Endothelial cell of umbilical vein (primary cell): ENCODE data around the gene OR5L1. TPM values are rescaled to one million over a fixed set of nuclear protein-coding genes. Genes with fewer than 3 reads are reported as not detected.

Experiments
- BruUV-seq: library from RNA; stranded (reverse); fragments of 400-500 nt; replicated peaks from 2 replicates; lab custom pipeline; 2021; lab: Mats Ljungman, UMichigan
- CTCF ChIA-PET: fragments of 300-600, 350-600 bp; sonication (Branson Sonifier 250); formaldehyde crosslinking; loops from one replicate; lab custom pipeline; 2021; ENCODE audit warnings: antibody characterized with exemption, inconsistent platforms; lab: Charles Lee
- POLR2A ChIA-PET: fragments of 300-600, 350-600 bp; sonication (Branson Sonifier 250); formaldehyde crosslinking; loops from one replicate; lab custom pipeline; 2021; ENCODE audit warnings: antibody characterized with exemption, inconsistent platforms; lab: Charles Lee
- DNase-seq: peaks from one replicate; pipeline ENCODE4 v3.0.0-alpha.2; 2011; ENCODE audit warnings: low read depth, low spot score
- FAIRE-seq: peaks from 2 replicates; lab custom pipeline; 2011; peaks lifted over from hg19 to GRCh38; lab: Jason Lieb, UNC
- H2AFZ ChIP-seq: 2 replicates; pipeline ENCODE4 v1.6.0; 2012; ENCODE audit warnings: low read depth, low read length, control low read depth, inconsistent platforms
- H3K27ac ChIP-seq: 2 replicates; pipeline ENCODE4 v1.5.1; 2011; ENCODE audit warnings: low read depth, mild to moderate bottlenecking, control low read depth, low read length, moderate library complexity; ENCODE audit not compliant: insufficient read depth
- H3K27me3 ChIP-seq, 2 experiments: 2 replicates each; pipeline versions ENCODE4 v1.6.0 to v1.6.1; 2011; ENCODE audit warnings: low read length in 2 of 2, mixed read lengths in 1 of 2; ENCODE audit not compliant: control insufficient read depth in 2 of 2, insufficient read depth in 2 of 2
- H3K36me3 ChIP-seq, 2 experiments: 2 replicates in 1 of 2; 3 replicates in 1 of 2; pipeline ENCODE4 v1.5.1; 2011; ENCODE audit warnings: low read length in 2 of 2, mild to moderate bottlenecking in 1 of 2, moderate library complexity in 1 of 2; ENCODE audit not compliant: control insufficient read depth in 2 of 2, insufficient read depth in 2 of 2; ENCODE audit errors: extremely low read depth in 1 of 2
- H3K4me1 ChIP-seq: 3 replicates; pipeline ENCODE4 v1.5.1; 2011; ENCODE audit warnings: mild to moderate bottlenecking, low read length; ENCODE audit not compliant: control insufficient read depth, insufficient read depth; ENCODE audit errors: extremely low read depth
- H3K4me2 ChIP-seq: 2 replicates; pipeline ENCODE4 v1.6.1; 2011; ENCODE audit warnings: low read length, control low read depth, mixed read lengths; ENCODE audit not compliant: insufficient read depth
- H3K4me3 ChIP-seq, 3 experiments: fragments of 200-600 bp in 1 of 3; sonication (generic), shearing (Covaris generic) in 1 of 3; replicated peaks in 1 of 3; 2 replicates each; pipeline ENCODE4 v1.5.1; 2011 to 2016; ENCODE audit warnings: control low read depth in 3 of 3, low read length in 3 of 3, mild to moderate bottlenecking in 2 of 3, inconsistent platforms in 1 of 3, low read depth in 1 of 3, moderate library complexity in 1 of 3; ENCODE audit not compliant: insufficient read depth in 1 of 3
- H3K79me2 ChIP-seq: 2 replicates; pipeline ENCODE4 v1.6.0; 2012; ENCODE audit warnings: low read length, inconsistent platforms; ENCODE audit not compliant: control insufficient read depth, insufficient read depth
- H3K9ac ChIP-seq: replicated peaks from 2 replicates; pipeline ENCODE3; 2011; ENCODE audit warnings: low read length, control low read depth; ENCODE audit not compliant: insufficient read depth; ENCODE audit errors: extremely low read depth
- H3K9me1 ChIP-seq: replicated peaks from 3 replicates; pipeline ENCODE4 v1.6.0; 2011; ENCODE audit warnings: mild to moderate bottlenecking, low read length; ENCODE audit not compliant: control insufficient read depth, insufficient read depth; ENCODE audit errors: extremely low read depth
- H3K9me3 ChIP-seq: replicated peaks from 2 replicates; pipeline ENCODE4 v1.5.1; 2012; ENCODE audit warnings: low read length, inconsistent platforms; ENCODE audit not compliant: control insufficient read depth, insufficient read depth
- H4K20me1 ChIP-seq: replicated peaks from 2 replicates; pipeline ENCODE3; 2011; ENCODE audit warnings: mild to moderate bottlenecking, low read length; ENCODE audit not compliant: control insufficient read depth, insufficient read depth; ENCODE audit errors: extremely low read depth
- EZH2 ChIP-seq: IDR thresholded peaks from 2 replicates; pipeline ENCODE4 v1.6.1; 2012; ENCODE audit warnings: borderline replicate concordance, low read depth, mild to moderate bottlenecking, moderate library complexity, low read length, inconsistent platforms; ENCODE audit not compliant: severe bottlenecking
- FOS ChIP-seq: IDR thresholded peaks from 2 replicates; pipeline ENCODE4 v1.6.1; 2011; ENCODE audit warnings: mild to moderate bottlenecking, low read length, moderate library complexity, borderline replicate concordance; ENCODE audit not compliant: insufficient read depth
- GATA2 ChIP-seq: IDR thresholded peaks from 2 replicates; pipeline ENCODE4 v1.7.0; 2011; ENCODE audit warnings: low read depth, mild to moderate bottlenecking, moderate library complexity, mixed read lengths, low read length; ENCODE audit not compliant: insufficient read length, insufficient read depth
- JUN ChIP-seq: IDR thresholded peaks from 2 replicates; pipeline ENCODE4 v1.6.1; 2011; ENCODE audit warnings: borderline replicate concordance, low read depth; ENCODE audit not compliant: insufficient read length, insufficient read depth
- MYC ChIP-seq: IDR thresholded peaks from one replicate; pipeline ENCODE4 v1.6.1; 2011; ENCODE audit warnings: mild to moderate bottlenecking, low read depth, low read length
- POLR2A ChIP-seq: IDR thresholded peaks from 2 replicates; pipeline ENCODE4 v1.6.1; 2012; ENCODE audit warnings: low read depth, mild to moderate bottlenecking, control low read depth, low read length
- POLR2AphosphoS5 ChIP-seq: IDR thresholded peaks from 2 replicates; pipeline ENCODE4 v1.6.1; 2012; ENCODE audit warnings: low read depth, mild to moderate bottlenecking, control low read depth, low read length, moderate library complexity; ENCODE audit not compliant: insufficient read depth
- dilution Hi-C: fragments of 300-500 bp; cut with MboI; formaldehyde crosslinking; loops from one replicate; pipeline ENCODE4 v1.15.0; 2019; ENCODE audit warnings: low sequenced_read_pairs; ENCODE audit not compliant: extremely low pct_ligation_motif_present
- intact Hi-C: fragments of 100-400 bp; cut with micrococcal nuclease; formaldehyde crosslinking; loops from one replicate; pipeline ENCODE4 v1.10.0; 2022
- polyA plus RNA-seq, 4 experiments: library from polyadenylated mRNA; depleted of rRNA in 3 of 4; stranded (reverse) in 3 of 4; unstranded in 1 of 4; fragments of >200 nt; gene quantifications; 2 replicates each; pipeline versions ENCODE4 v1.2.1 to v1.2.3, GENCODE V29; 2011 to 2012; ENCODE audit warnings: missing spikeins in 1 of 4
- total RNA-seq: library from RNA; stranded (reverse); gene quantifications from 2 replicates; pipeline ENCODE4 v1.2.3, GENCODE V29; 2021
- TF ChIP-seq, protein P1 (sequence below), 2 donors: IDR thresholded peaks; 1 replicate in 1 of 2; 2 replicates in 1 of 2; pipeline ENCODE4 v1.5.1; 2011; ENCODE audit warnings: low read length in 2 of 2, mild to moderate bottlenecking in 2 of 2, moderate library complexity in 2 of 2, control low read depth in 1 of 2, inconsistent platforms in 1 of 2, low read depth in 1 of 2; ENCODE audit not compliant: insufficient read depth in 1 of 2; ENCODE audit errors: extremely low read depth in 1 of 2
- TF ChIP-seq, protein P2 (sequence below): IDR thresholded peaks from 2 replicates; pipeline ENCODE4 v1.6.1; 2011; ENCODE audit not compliant: insufficient read depth, insufficient read length

Gene OR5L1
- total and polyA plus RNA-seq, 2 donors (not counting 3 experiments of a cell fraction or from before 2014, with no cell fraction given) = not detected

DNA sequence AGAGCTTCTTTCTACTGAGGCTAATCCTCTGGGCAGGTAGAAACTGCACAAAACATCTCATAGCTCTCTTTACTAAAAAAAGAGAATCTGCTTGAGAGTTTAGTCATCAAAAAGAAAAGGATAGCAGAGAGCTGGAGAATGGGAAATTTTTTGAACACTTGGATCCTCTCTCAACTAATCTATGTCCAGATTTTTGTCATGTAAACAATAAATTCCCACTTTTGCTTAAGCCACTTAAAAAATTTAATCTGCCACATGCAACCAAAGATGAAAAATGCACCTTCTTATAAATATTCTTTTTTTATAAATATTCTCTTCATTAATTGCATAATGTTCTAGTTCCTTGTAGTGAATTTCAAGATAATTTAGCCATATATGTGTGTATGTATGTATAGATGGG lies 37.9 kb downstream of the OR5L1 start:
- POLR2A ChIA-PET = no interaction called here
- dilution Hi-C loops = no loop called here
- no TSS peak for BruUV-seq
- intact Hi-C loops = no loop called here
- CTCF ChIA-PET = no interaction called here
- Histone ChIP-seq H3K27me3 (no peaks in the 10 kb centered on the region), H3K4me3 (no peak overlapping the region), H3K9me3 (no peaks in the 10 kb centered on the region), H3K27ac (no peak overlapping the region), H3K36me3 (no peaks in the 10 kb centered on the region), H3K4me2 (no peak overlapping the region), H3K9me1 (no peaks in the 10 kb centered on the region), H3K79me2 (no peaks in the 10 kb centered on the region), H3K9ac (no peak overlapping the region), H3K4me1 (no peaks in the 10 kb centered on the region), H2AFZ (no peak overlapping the region), H4K20me1 (no peaks in the 10 kb centered on the region)
- FAIRE-seq = no peak
- TF ChIP-seq GATA2 (no peak), MYC (no peak), FOS (no peak), EZH2 (no peak), JUN (no peak), POLR2A (no peak), POLR2AphosphoS5 (no peak)
- TF ChIP-seq, protein P1, sequence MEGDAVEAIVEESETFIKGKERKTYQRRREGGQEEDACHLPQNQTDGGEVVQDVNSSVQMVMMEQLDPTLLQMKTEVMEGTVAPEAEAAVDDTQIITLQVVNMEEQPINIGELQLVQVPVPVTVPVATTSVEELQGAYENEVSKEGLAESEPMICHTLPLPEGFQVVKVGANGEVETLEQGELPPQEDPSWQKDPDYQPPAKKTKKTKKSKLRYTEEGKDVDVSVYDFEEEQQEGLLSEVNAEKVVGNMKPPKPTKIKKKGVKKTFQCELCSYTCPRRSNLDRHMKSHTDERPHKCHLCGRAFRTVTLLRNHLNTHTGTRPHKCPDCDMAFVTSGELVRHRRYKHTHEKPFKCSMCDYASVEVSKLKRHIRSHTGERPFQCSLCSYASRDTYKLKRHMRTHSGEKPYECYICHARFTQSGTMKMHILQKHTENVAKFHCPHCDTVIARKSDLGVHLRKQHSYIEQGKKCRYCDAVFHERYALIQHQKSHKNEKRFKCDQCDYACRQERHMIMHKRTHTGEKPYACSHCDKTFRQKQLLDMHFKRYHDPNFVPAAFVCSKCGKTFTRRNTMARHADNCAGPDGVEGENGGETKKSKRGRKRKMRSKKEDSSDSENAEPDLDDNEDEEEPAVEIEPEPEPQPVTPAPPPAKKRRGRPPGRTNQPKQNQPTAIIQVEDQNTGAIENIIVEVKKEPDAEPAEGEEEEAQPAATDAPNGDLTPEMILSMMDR (IDR thresholded peaks at IDR 0.05; ENCODE audit: extremely low read depth in 1 of 2, insufficient read depth in 1 of 2, low read depth in 1 of 2, low read length in 2 of 2) = no peak
- TF ChIP-seq, protein P2, sequence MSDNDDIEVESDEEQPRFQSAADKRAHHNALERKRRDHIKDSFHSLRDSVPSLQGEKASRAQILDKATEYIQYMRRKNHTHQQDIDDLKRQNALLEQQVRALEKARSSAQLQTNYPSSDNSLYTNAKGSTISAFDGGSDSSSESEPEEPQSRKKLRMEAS = no peak
- DNase-seq = no peak
